PC-9 (cell line): ENCODE data around the gene TBC1D3B. TPM values are rescaled to one million over a fixed set of nuclear protein-coding genes. Genes with fewer than 3 reads are reported as not detected.
"Not testable (repeated sequence)": the region's sequence is repeated elsewhere in the genome, so short reads cannot be mapped to it uniquely, and the experiment has no call there.

ENCODE experiments used
- BruUV-seq: library from RNA; stranded (reverse); fragments of 400-500 nt; replicated peaks from 2 replicates; lab custom pipeline; 2021; lab: Mats Ljungman, UMichigan
- CTCF ChIA-PET: fragments of 300-600 bp; sonication (Branson Sonifier 250); formaldehyde crosslinking; loops from one replicate; lab custom pipeline; 2022; ENCODE audit warnings: antibody characterized with exemption; lab: Charles Lee
- POLR2A ChIA-PET: fragments of 300-600 bp; sonication (Branson Sonifier 250); formaldehyde crosslinking; loops from one replicate; lab custom pipeline; 2022; ENCODE audit warnings: antibody characterized with exemption; ENCODE audit not compliant: unreplicated experiment; lab: Charles Lee
- DNase-seq, 2 experiments: peaks; one replicate each; pipeline versions ENCODE4 v3.0.0 to v3.0.0-alpha.2; 2015 to 2022; ENCODE audit warnings: mixed read lengths in 1 of 2
- H2AFZ ChIP-seq: fragments of 200-600 bp; sonication (generic); 2 replicates; pipeline ENCODE4 v1.8.1; 2017; ENCODE audit warnings: antibody characterized with exemption
- H3F3A ChIP-seq: fragments of 200-600 bp; sonication (generic); 2 replicates; pipeline ENCODE4 v1.8.1; 2017; ENCODE audit warnings: antibody characterized with exemption, mild to moderate bottlenecking, low read depth; ENCODE audit not compliant: insufficient read depth
- H3K27ac ChIP-seq: fragments of 200-600 bp; sonication (generic); 2 replicates; pipeline ENCODE4 v1.6.1; 2016; ENCODE audit warnings: mixed run types
- H3K27me3 ChIP-seq: fragments of 200-600 bp; sonication (generic); 2 replicates; pipeline ENCODE4 v1.6.1; 2016; ENCODE audit warnings: low read depth, mixed run types; ENCODE audit not compliant: insufficient read depth
- H3K36me3 ChIP-seq: fragments of 200-600 bp; sonication (generic); 2 replicates; pipeline ENCODE4 v1.6.1; 2016; ENCODE audit warnings: low read depth, mixed run types
- H3K4me1 ChIP-seq: fragments of 200-600 bp; sonication (generic); replicated peaks from 2 replicates; pipeline ENCODE4 v1.6.1; 2016; ENCODE audit warnings: mixed run types; ENCODE audit not compliant: insufficient read depth
- H3K4me2 ChIP-seq: fragments of 200-600 bp; sonication (generic); 2 replicates; pipeline ENCODE4 v1.6.1; 2017; ENCODE audit warnings: mixed run types
- H3K4me3 ChIP-seq: fragments of 200-600 bp; sonication (generic); 2 replicates; pipeline ENCODE4 v1.6.1; 2016; ENCODE audit warnings: mixed run types
- H3K79me2 ChIP-seq: fragments of 200-600 bp; sonication (generic); 2 replicates; pipeline ENCODE4 v1.6.1; 2017; ENCODE audit warnings: low read depth, mixed run types
- H3K9me2 ChIP-seq: fragments of 200-600 bp; sonication (generic); 2 replicates; pipeline ENCODE4 v1.8.1; 2017; ENCODE audit warnings: mild to moderate bottlenecking; ENCODE audit not compliant: insufficient read depth
- H3K9me3 ChIP-seq: fragments of 200-600 bp; sonication (generic); 2 replicates; pipeline ENCODE4 v1.8.1; 2016; ENCODE audit warnings: low read depth; ENCODE audit not compliant: insufficient read depth
- H4K20me1 ChIP-seq: fragments of 200-600 bp; sonication (generic); 2 replicates; pipeline ENCODE4 v1.8.1; 2017; ENCODE audit not compliant: insufficient read depth
- CTCF ChIP-seq: fragments of 200-600 bp; sonication (generic); conservative IDR thresholded peaks from 2 replicates; pipeline ENCODE4 v1.6.1; 2017; ENCODE audit warnings: mixed run types, antibody characterized with exemption, mild to moderate bottlenecking, moderate library complexity
- EZH2 ChIP-seq: fragments of 200-600 bp; sonication (generic); IDR thresholded peaks from 2 replicates; pipeline ENCODE4 v1.8.0; 2017; ENCODE audit warnings: antibody characterized with exemption, low read depth
- intact Hi-C: fragments of 100-400 bp; cut with micrococcal nuclease; formaldehyde crosslinking; loops from one replicate; pipeline ENCODE4 v1.10.0; 2022; ENCODE audit not compliant: unreplicated experiment
- total RNA-seq: library from RNA; stranded (reverse); gene quantifications from 2 replicates; pipeline ENCODE4 v1.2.3, GENCODE V29; 2021

TBC1D3B gene
- total RNA-seq, 1 experiment from 2014 or later, result 13.8 TPM

- peaks cover 68% of the 10 kb centered on the region for H3K27me3 ChIP-seq
- H3K27ac ChIP-seq, H3K79me2 ChIP-seq, CTCF ChIA-PET, H3K4me2 ChIP-seq, intact Hi-C loops, DNase-seq, H3K9me2 ChIP-seq, H3K4me1 ChIP-seq, POLR2A ChIA-PET, H3K4me3 ChIP-seq, BruUV-seq, H2AFZ ChIP-seq, H4K20me1 ChIP-seq, H3F3A ChIP-seq, H3K9me3 ChIP-seq, H3K36me3 ChIP-seq: not testable (repeated sequence)
These were observed 30.0 kb upstream of the TBC1D3B start for GRCh38 chr17:36206486-36206821.

- no peaks in the 10 kb centered on the region for H3K9me2 ChIP-seq
- POLR2A ChIA-PET, result no interaction called here
These were observed 29.4 kb upstream of the TBC1D3B start for GRCh38 chr17:36205637-36206485.

GRCh38 chr17:36204724-36205500 is 28.5 kb upstream of the TBC1D3B start:
- Histone ChIP-seq H3K27me3 (peaks cover 69% of the 10 kb centered on the region), H3K9me3 (no peaks in the 10 kb centered on the region), H3K9me2 (no peaks in the 10 kb centered on the region), H3K4me1 (no peaks in the 10 kb centered on the region), H4K20me1 (no peaks in the 10 kb centered on the region), H3F3A (no peaks in the 10 kb centered on the region), H3K79me2 (no peaks in the 10 kb centered on the region), H3K4me3 (no peak overlapping the region), H3K4me2 (no peak overlapping the region), H2AFZ (no peak overlapping the region), H3K27ac (no peak overlapping the region), H3K36me3 (no peaks in the 10 kb centered on the region)
- ChIA-PET CTCF (no interaction called here), POLR2A (no interaction called here)
- intact Hi-C loops, result no loop called here
- TF ChIP-seq EZH2 (no peak), CTCF (no peak)
- no peak for DNase-seq
- BruUV-seq, result no TSS peak

More at GRCh38 chr17:36205637-36206485, 29.4 kb upstream of the TBC1D3B start:
- no peak for DNase-seq
- Histone ChIP-seq H3K9me3 (no peaks in the 10 kb centered on the region), H3K27me3 (peaks cover 66% of the 10 kb centered on the region), H3K4me1 (no peaks in the 10 kb centered on the region), H3F3A (no peaks in the 10 kb centered on the region), H2AFZ (no peak overlapping the region), H3K27ac (no peak overlapping the region), H4K20me1 (no peaks in the 10 kb centered on the region), H3K79me2 (no peaks in the 10 kb centered on the region), H3K4me2 (no peak overlapping the region), H3K4me3 (no peak overlapping the region), H3K36me3 (no peaks in the 10 kb centered on the region)
- BruUV-seq, result no TSS peak
- no peak for TF ChIP-seq EZH2
- TF ChIP-seq CTCF, result no peak
- CTCF ChIA-PET, result no interaction called here
- intact Hi-C loops, result no loop called here
